HG03558 (cell line): ENCODE data around the gene NEMF.
"Not testable (repeated sequence)": the region's sequence is repeated elsewhere in the genome, so short reads cannot be mapped to it uniquely, and the experiment has no call there.

ENCODE experiments used
- ATAC-seq: cut with Tn5 transposase; IDR thresholded peaks from one replicate; pipeline ENCODE4 v1.9.1; 2021; ENCODE audit warnings: moderate number of reproducible peaks; ENCODE audit not compliant: unreplicated experiment; ENCODE audit errors: extremely low read depth

NEMF gene

DNA sequence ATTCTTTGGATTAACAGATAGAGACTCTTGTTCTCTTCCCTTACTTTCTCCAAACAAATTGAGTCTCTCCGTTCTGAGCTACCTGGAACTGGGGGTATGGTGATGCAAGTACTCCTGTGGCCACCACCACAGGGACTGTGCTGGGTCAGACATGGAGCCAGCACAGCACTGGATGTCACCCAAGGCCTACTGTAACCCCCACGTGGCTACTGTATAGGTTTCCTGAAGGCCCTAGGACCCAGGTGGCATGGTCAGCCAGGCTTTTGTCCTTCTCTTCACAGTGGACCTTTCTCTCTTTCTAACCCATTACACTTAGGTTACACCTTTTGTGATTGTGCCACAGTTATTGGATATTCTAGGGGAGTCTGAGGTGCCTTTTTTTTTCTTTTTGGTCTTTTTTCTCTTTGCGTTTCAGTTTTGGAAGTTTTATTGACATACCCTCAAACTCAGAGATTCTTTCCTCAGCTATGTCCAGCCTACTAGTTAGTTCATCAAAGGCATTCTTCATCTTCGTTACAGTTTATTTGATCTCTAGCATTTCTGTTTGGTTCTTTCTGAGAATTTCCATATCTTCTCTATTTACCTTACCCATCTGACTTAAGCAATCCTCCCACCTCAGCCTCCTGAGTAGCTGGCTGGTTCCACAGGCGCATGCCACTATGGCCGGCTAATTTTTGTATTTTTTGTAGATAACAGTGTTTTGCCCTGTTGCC is 90.6 kb downstream of the NEMF start:
- ATAC-seq, result no peak

DNA sequence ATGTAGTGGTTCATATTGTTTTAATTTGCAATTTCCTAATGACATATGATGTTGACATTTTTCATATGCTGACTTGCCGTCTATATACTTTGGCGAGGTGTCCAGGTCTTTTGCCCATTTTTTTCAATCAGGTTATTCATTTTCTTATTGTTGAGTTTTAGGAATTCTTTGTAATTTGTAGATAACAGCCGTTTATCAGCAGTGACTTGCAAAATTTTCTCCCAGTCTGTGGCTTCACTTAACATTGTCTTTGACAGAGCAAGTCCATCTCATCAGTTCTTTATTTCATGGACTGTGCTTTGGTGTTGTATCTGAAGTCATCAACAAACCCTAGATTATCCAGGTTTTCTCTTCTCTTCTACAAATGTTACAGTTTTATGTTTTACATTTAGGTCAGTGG is 97.2 kb downstream of the NEMF start:
- no peak for ATAC-seq

- no peak for ATAC-seq
These were observed 98.0 kb downstream of the NEMF start for GRCh38 chr14:49754570-49755097.

DNA sequence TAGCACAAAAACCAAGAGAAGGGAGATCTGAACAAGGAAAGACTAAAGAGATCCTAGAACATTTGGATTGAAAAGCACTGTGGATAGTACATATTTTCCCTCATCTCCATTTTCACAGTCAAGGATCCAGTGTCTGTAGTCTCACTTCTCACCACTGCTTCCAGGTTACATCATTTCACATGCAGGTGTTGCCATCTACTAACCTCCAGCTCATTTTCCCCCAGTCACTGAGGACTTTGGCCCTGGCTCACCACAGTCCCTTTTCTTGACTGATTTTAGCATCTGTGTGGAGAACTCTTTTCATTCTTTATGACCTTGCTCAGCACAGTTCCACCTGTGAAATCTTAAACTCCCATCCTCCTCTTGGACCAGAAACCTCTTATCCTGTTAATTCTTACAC is 106.1 kb downstream of the NEMF start:
- ATAC-seq, result not testable (repeated sequence)

DNA sequence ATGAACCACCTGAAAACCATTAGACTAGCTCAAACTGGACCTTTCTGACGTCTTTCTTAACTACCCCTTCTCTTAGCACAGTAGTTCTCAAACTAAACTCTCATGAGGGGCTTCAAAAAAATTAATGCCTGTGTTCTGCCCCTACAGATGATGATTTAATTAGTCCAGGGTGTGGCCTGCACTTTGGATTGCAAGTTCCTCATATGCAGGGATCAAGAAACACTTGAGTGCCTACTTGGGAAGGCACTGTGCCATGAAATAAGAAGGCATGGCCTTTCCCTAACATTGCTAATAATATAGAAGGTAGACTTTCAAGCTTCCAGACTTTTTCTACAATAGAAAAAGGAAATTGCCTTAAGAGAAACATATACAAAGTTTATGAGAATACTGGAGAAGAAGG is 107.4 kb downstream of the NEMF start:
- no peak for ATAC-seq

DNA sequence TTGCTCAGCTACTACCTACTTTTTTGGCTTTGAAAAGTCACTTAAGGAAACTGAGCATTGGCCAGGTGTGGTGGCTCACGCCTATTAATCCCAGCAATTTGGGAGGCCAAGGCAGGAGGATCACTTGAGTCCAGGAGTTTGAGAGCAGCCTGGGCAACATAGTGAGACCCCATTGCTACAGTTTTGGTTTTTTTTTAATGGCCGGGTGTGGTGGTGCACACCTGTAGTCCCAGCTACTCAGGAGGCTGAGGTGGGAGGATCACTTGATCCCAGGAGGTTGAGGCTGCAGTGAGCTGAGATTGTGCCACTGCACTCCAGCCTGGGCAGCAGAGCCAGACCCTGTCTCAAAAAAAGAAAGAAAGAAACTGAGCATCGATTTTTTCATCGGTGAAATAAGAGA is 116.9 kb downstream of the NEMF start:
- ATAC-seq, result not testable (repeated sequence)

DNA sequence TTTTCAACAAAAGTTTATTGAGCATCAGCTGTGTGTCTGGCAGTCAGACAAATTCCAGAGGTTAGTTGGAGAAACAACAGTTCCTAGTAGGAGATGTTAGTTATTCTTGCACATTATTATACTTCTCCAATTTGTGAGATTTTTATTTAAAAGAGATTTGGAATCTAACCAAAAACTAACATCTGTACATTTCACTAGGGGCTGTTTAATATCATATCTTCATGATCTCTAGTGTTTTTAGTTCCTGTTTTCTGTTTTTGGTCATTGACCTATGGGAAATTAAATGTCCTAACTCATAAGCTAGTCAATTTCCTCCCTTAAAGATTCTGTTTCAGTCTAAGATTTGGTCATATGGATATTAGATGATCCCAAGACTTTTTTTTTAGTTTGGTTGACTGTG is 118.8 kb downstream of the NEMF start:
- no peak for ATAC-seq

- ATAC-seq, result no peak
These were observed 119.7 kb downstream of the NEMF start for GRCh38 chr14:49732896-49733295.
